Endothelial cell of umbilical vein (primary cell): Measurements from ENCODE around the gene RNPEPL1. TPM values are rescaled to one million over a fixed set of nuclear protein-coding genes. Genes with fewer than 3 reads are reported as not detected.

Source experiments
- BruUV-seq: library from RNA; stranded (reverse); fragments of 400-500 nt; replicated peaks from 2 replicates; lab custom pipeline; 2021; lab: Mats Ljungman, UMichigan
- CTCF ChIA-PET: fragments of 300-600, 350-600 bp; sonication (Branson Sonifier 250); formaldehyde crosslinking; loops from one replicate; lab custom pipeline; 2021; ENCODE audit warnings: antibody characterized with exemption, inconsistent platforms; lab: Charles Lee
- POLR2A ChIA-PET: fragments of 300-600, 350-600 bp; sonication (Branson Sonifier 250); formaldehyde crosslinking; loops from one replicate; lab custom pipeline; 2021; ENCODE audit warnings: antibody characterized with exemption, inconsistent platforms; lab: Charles Lee
- DNase-seq: peaks from one replicate; pipeline ENCODE4 v3.0.0-alpha.2; 2011; ENCODE audit warnings: low read depth, low spot score
- FAIRE-seq: peaks from 2 replicates; lab custom pipeline; 2011; peaks lifted over from hg19 to GRCh38; lab: Jason Lieb, UNC
- H2AFZ ChIP-seq: 2 replicates; pipeline ENCODE4 v1.6.0; 2012; ENCODE audit warnings: low read depth, low read length, control low read depth, inconsistent platforms
- H3K27ac ChIP-seq: 2 replicates; pipeline ENCODE4 v1.5.1; 2011; ENCODE audit warnings: low read depth, mild to moderate bottlenecking, control low read depth, low read length, moderate library complexity; ENCODE audit not compliant: insufficient read depth
- H3K27me3 ChIP-seq, 2 experiments: 2 replicates each; pipeline versions ENCODE4 v1.6.0 to v1.6.1; 2011; ENCODE audit warnings: low read length in 2 of 2, mixed read lengths in 1 of 2; ENCODE audit not compliant: control insufficient read depth in 2 of 2, insufficient read depth in 2 of 2
- H3K36me3 ChIP-seq, 2 experiments: 2 replicates in 1 of 2; 3 replicates in 1 of 2; pipeline ENCODE4 v1.5.1; 2011; ENCODE audit warnings: low read length in 2 of 2, mild to moderate bottlenecking in 1 of 2, moderate library complexity in 1 of 2; ENCODE audit not compliant: control insufficient read depth in 2 of 2, insufficient read depth in 2 of 2; ENCODE audit errors: extremely low read depth in 1 of 2
- H3K4me1 ChIP-seq: 3 replicates; pipeline ENCODE4 v1.5.1; 2011; ENCODE audit warnings: mild to moderate bottlenecking, low read length; ENCODE audit not compliant: control insufficient read depth, insufficient read depth; ENCODE audit errors: extremely low read depth
- H3K4me2 ChIP-seq: 2 replicates; pipeline ENCODE4 v1.6.1; 2011; ENCODE audit warnings: low read length, control low read depth, mixed read lengths; ENCODE audit not compliant: insufficient read depth
- H3K4me3 ChIP-seq, 3 experiments: fragments of 200-600 bp in 1 of 3; sonication (generic), shearing (Covaris generic) in 1 of 3; replicated peaks in 1 of 3; 2 replicates each; pipeline ENCODE4 v1.5.1; 2011 to 2016; ENCODE audit warnings: control low read depth in 3 of 3, low read length in 3 of 3, mild to moderate bottlenecking in 2 of 3, inconsistent platforms in 1 of 3, low read depth in 1 of 3, moderate library complexity in 1 of 3; ENCODE audit not compliant: insufficient read depth in 1 of 3
- H3K79me2 ChIP-seq: 2 replicates; pipeline ENCODE4 v1.6.0; 2012; ENCODE audit warnings: low read length, inconsistent platforms; ENCODE audit not compliant: control insufficient read depth, insufficient read depth
- H3K9ac ChIP-seq: replicated peaks from 2 replicates; pipeline ENCODE3; 2011; ENCODE audit warnings: low read length, control low read depth; ENCODE audit not compliant: insufficient read depth; ENCODE audit errors: extremely low read depth
- H3K9me1 ChIP-seq: replicated peaks from 3 replicates; pipeline ENCODE4 v1.6.0; 2011; ENCODE audit warnings: mild to moderate bottlenecking, low read length; ENCODE audit not compliant: control insufficient read depth, insufficient read depth; ENCODE audit errors: extremely low read depth
- H3K9me3 ChIP-seq: replicated peaks from 2 replicates; pipeline ENCODE4 v1.5.1; 2012; ENCODE audit warnings: low read length, inconsistent platforms; ENCODE audit not compliant: control insufficient read depth, insufficient read depth
- H4K20me1 ChIP-seq: replicated peaks from 2 replicates; pipeline ENCODE3; 2011; ENCODE audit warnings: mild to moderate bottlenecking, low read length; ENCODE audit not compliant: control insufficient read depth, insufficient read depth; ENCODE audit errors: extremely low read depth
- CTCF ChIP-seq, 2 donors: IDR thresholded peaks; 1 replicate in 1 of 2; 2 replicates in 1 of 2; pipeline ENCODE4 v1.5.1; 2011; ENCODE audit warnings: low read length in 2 of 2, mild to moderate bottlenecking in 2 of 2, moderate library complexity in 2 of 2, control low read depth in 1 of 2, inconsistent platforms in 1 of 2, low read depth in 1 of 2; ENCODE audit not compliant: insufficient read depth in 1 of 2; ENCODE audit errors: extremely low read depth in 1 of 2
- EZH2 ChIP-seq: IDR thresholded peaks from 2 replicates; pipeline ENCODE4 v1.6.1; 2012; ENCODE audit warnings: borderline replicate concordance, low read depth, mild to moderate bottlenecking, moderate library complexity, low read length, inconsistent platforms; ENCODE audit not compliant: severe bottlenecking
- FOS ChIP-seq: IDR thresholded peaks from 2 replicates; pipeline ENCODE4 v1.6.1; 2011; ENCODE audit warnings: mild to moderate bottlenecking, low read length, moderate library complexity, borderline replicate concordance; ENCODE audit not compliant: insufficient read depth
- GATA2 ChIP-seq: IDR thresholded peaks from 2 replicates; pipeline ENCODE4 v1.7.0; 2011; ENCODE audit warnings: low read depth, mild to moderate bottlenecking, moderate library complexity, mixed read lengths, low read length; ENCODE audit not compliant: insufficient read length, insufficient read depth
- JUN ChIP-seq: IDR thresholded peaks from 2 replicates; pipeline ENCODE4 v1.6.1; 2011; ENCODE audit warnings: borderline replicate concordance, low read depth; ENCODE audit not compliant: insufficient read length, insufficient read depth
- MYC ChIP-seq: IDR thresholded peaks from one replicate; pipeline ENCODE4 v1.6.1; 2011; ENCODE audit warnings: mild to moderate bottlenecking, low read depth, low read length
- POLR2A ChIP-seq: IDR thresholded peaks from 2 replicates; pipeline ENCODE4 v1.6.1; 2012; ENCODE audit warnings: low read depth, mild to moderate bottlenecking, control low read depth, low read length
- POLR2AphosphoS5 ChIP-seq: IDR thresholded peaks from 2 replicates; pipeline ENCODE4 v1.6.1; 2012; ENCODE audit warnings: low read depth, mild to moderate bottlenecking, control low read depth, low read length, moderate library complexity; ENCODE audit not compliant: insufficient read depth
- dilution Hi-C: fragments of 300-500 bp; cut with MboI; formaldehyde crosslinking; loops from one replicate; pipeline ENCODE4 v1.15.0; 2019; ENCODE audit warnings: low sequenced_read_pairs; ENCODE audit not compliant: extremely low pct_ligation_motif_present
- intact Hi-C: fragments of 100-400 bp; cut with micrococcal nuclease; formaldehyde crosslinking; loops from one replicate; pipeline ENCODE4 v1.10.0; 2022
- polyA plus RNA-seq, 4 experiments: library from polyadenylated mRNA; depleted of rRNA in 3 of 4; stranded (reverse) in 3 of 4; unstranded in 1 of 4; fragments of >200 nt; gene quantifications; 2 replicates each; pipeline versions ENCODE4 v1.2.1 to v1.2.3, GENCODE V29; 2011 to 2012; ENCODE audit warnings: missing spikeins in 1 of 4
- total RNA-seq: library from RNA; stranded (reverse); gene quantifications from 2 replicates; pipeline ENCODE4 v1.2.3, GENCODE V29; 2021
- TF ChIP-seq, protein P1 (sequence below): IDR thresholded peaks from 2 replicates; pipeline ENCODE4 v1.6.1; 2011; ENCODE audit not compliant: insufficient read depth, insufficient read length

Gene RNPEPL1
- total and polyA plus RNA-seq, 2 donors (not counting 3 experiments of a cell fraction or from before 2014, with no cell fraction given), result 35.8 to 67.1 TPM

- CTCF ChIA-PET, result interaction anchor here (0.6 kb wide), 1 partner anchor 33 kb away, joined by 3 read pairs; no protein-coding TSS in a partner anchor
- dilution Hi-C loops, result no loop called here
These were observed 14.3 kb upstream of the RNPEPL1 start for GRCh38 chr2:240553956-240554480.

More at GRCh38 chr2:240553956-240554480, 14.3 kb upstream of the RNPEPL1 start:
- Histone ChIP-seq H3K4me1 (peaks cover 12% of the 10 kb centered on the region), H3K27me3 (no peaks in the 10 kb centered on the region), H3K9ac (no peak overlapping the region), H3K9me1 (no peaks in the 10 kb centered on the region), H3K9me3 (no peaks in the 10 kb centered on the region), H2AFZ (no peak overlapping the region), H3K4me2 (no peak overlapping the region), H3K79me2 (peaks cover 6% of the 10 kb centered on the region), H3K4me3 (no peak overlapping the region), H3K36me3 (peaks cover 2% of the 10 kb centered on the region in 2 experiments), H3K27ac (no peak overlapping the region), H4K20me1 (no peaks in the 10 kb centered on the region)
- POLR2A ChIA-PET, result no interaction called here
- DNase-seq (no peak), FAIRE-seq (no peak)
- TF ChIP-seq, protein P1, sequence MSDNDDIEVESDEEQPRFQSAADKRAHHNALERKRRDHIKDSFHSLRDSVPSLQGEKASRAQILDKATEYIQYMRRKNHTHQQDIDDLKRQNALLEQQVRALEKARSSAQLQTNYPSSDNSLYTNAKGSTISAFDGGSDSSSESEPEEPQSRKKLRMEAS, result no peak
- TF ChIP-seq FOS (no peak), GATA2 (no peak), CTCF (IDR thresholded peaks at IDR 0.05; ENCODE audit: extremely low read depth in 1 of 2, insufficient read depth in 1 of 2, low read depth in 1 of 2, low read length in 2 of 2) (no peak), MYC (no peak), EZH2 (no peak), POLR2AphosphoS5 (no peak), JUN (no peak), POLR2A (no peak)
- intact Hi-C loops, result no loop called here
- BruUV-seq, result no TSS peak
